ENCODE results near the gene TIMELESS. TPM values are rescaled to one million over a fixed set of nuclear protein-coding genes. Genes with fewer than 3 reads are reported as not detected.

Gene TIMELESS
- total RNA-seq, 1 experiment from 2014 or later, result 47.0 TPM

GRCh38 chr12:56476143-56476542, 26.9 kb upstream of the TIMELESS start:
- H3K9me3 ChIP-seq (ENCODE audit: control insufficient read depth in 1 of 2, insufficient read depth in 1 of 2, low read depth in 1 of 2, low read length in 2 of 2), result no peaks in the 10 kb centered on the region
- H3K4me1 ChIP-seq (ENCODE audit: control insufficient read depth in 1 of 2, insufficient read depth in 2 of 2, low read length in 2 of 2), result peaks cover 0 to 10% of the 10 kb centered on the region in 2 experiments; a peak in 1 of 4 replicates
- no peak overlapping the region for H2AFZ ChIP-seq (ENCODE audit: low read depth, low read length, poor library complexity, severe bottlenecking)
- H3K27ac ChIP-seq (ENCODE audit: low read depth, low read length), result no peak overlapping the region
- H3K27me3 ChIP-seq (ENCODE audit: insufficient read depth, low read length), result no peaks in the 10 kb centered on the region
- RAD21 ChIA-PET (ENCODE audit: low non-redundant PET in 1 of 2, low total read pairs in 2 of 2, uncharacterized antibody in 2 of 2, unreplicated experiment in 2 of 2), result interaction anchor here in 1 of 2 experiments (0.7 kb wide), 1 partner anchor 101 kb away, joined by 3 read pairs; no protein-coding TSS in a partner anchor
- H3K4me3 ChIP-seq (replicated peaks in 1 of 2; ENCODE audit: low read depth in 1 of 2, low read length in 2 of 2), result no peak overlapping the region
- intact Hi-C loops (cut with micrococcal nuclease), result no loop called here
- H4K20me1 ChIP-seq (ENCODE audit: insufficient read depth), result no peaks in the 10 kb centered on the region
- no peak overlapping the region for H3K9ac ChIP-seq (ENCODE audit: low read length)
- peaks cover 7% of the 10 kb centered on the region; the same call in 1 of the 2 replicates for H3K79me2 ChIP-seq (ENCODE audit: insufficient read depth, low read length)
- POLR2A ChIA-PET, result no interaction called here
- CTCF ChIA-PET, result no interaction called here
- ATAC-seq, result no peak
- BruUV-seq (replicated peaks), result no TSS peak
- TF ChIP-seq TCF7L2 (IDR thresholded peaks at IDR 0.05; ENCODE audit: borderline replicate concordance, extremely low read depth, insufficient read depth, insufficient read length) (no peak), CBX3 (IDR thresholded peaks at IDR 0.05; ENCODE audit: low read depth) (no peak), JUND (IDR thresholded peaks at IDR 0.05) (no peak), ATF3 (IDR thresholded peaks at IDR 0.05) (no peak), SRF (IDR thresholded peaks at IDR 0.05; ENCODE audit: low read depth) (no peak), ZBTB33 (IDR thresholded peaks at IDR 0.05; ENCODE audit: extremely low read depth, insufficient replicate concordance, low read length) (no peak), SIN3A (IDR thresholded peaks at IDR 0.05; ENCODE audit: low read depth) (no peak), CTCF (IDR thresholded peaks at IDR 0.05 in 2 of 3, conservative IDR thresholded peaks at IDR 0.05 in 1 of 3; ENCODE audit: borderline replicate concordance in 1 of 3, insufficient read depth in 1 of 3, low read depth in 2 of 3, low read length in 2 of 3) (no peak), CEBPB (IDR thresholded peaks at IDR 0.05; ENCODE audit: low read depth) (no peak), SP1 (IDR thresholded peaks at IDR 0.05; ENCODE audit: low read depth) (no peak), POLR2A (IDR thresholded peaks at IDR 0.05; ENCODE audit: borderline replicate concordance, extremely low read depth, insufficient read depth, insufficient read length) (no peak), FOSL1 (IDR thresholded peaks at IDR 0.05; ENCODE audit: low read depth) (no peak), MAX (IDR thresholded peaks at IDR 0.05) (no peak), EZH2phosphoT487 (IDR thresholded peaks at IDR 0.05; ENCODE audit: borderline replicate concordance) (no peak), REST (IDR thresholded peaks at IDR 0.05; ENCODE audit: low read depth) (no peak), YY1 (IDR thresholded peaks at IDR 0.05; ENCODE audit: extremely low read depth, insufficient replicate concordance, low read depth, low read length) (no peak), POLR2AphosphoS5 (IDR thresholded peaks at IDR 0.05; ENCODE audit: low read depth, low read length) (no peak)
- no peaks in the 10 kb centered on the region for H3K9me2 ChIP-seq (ENCODE audit: insufficient read depth)
- H3K4me2 ChIP-seq (ENCODE audit: low read length), result no peak overlapping the region
- no peak for DNase-seq (ENCODE audit: low read depth, low spot score)
- peaks cover 0 to 4% of the 10 kb centered on the region in 2 experiments; a peak in 1 of 4 replicates for H3K36me3 ChIP-seq (ENCODE audit: control insufficient read depth in 1 of 2, insufficient read depth in 2 of 2, low read length in 2 of 2)

Data from HCT116 (cell line).